ENCODE results near the gene TRAPPC5. TPM values are rescaled to one million over a fixed set of nuclear protein-coding genes. Genes with fewer than 3 reads are reported as not detected.

TRAPPC5 gene
- 26.3 and 38.8 TPM in 2 replicates for total RNA-seq (ENCODE audit: low replicate concordance)

GRCh38 chr19:7680606-7681339, at the start of gene TRAPPC5:
TSS of gene TRAPPC5 (plus strand) at chr19:7680833. CDS start at chr19:7682254, 1,421 bp downstream.
- peak; percentile 51 for TF ChIP-seq CTCF (IDR thresholded peaks at IDR 0.05; ENCODE audit: insufficient read depth, low read length)
- peak; percentile 73 for DNase-seq (ENCODE audit: low read depth)

GRCh38 chr19:7631577-7631976, 49.1 kb upstream of the TRAPPC5 start:
- no peak for DNase-seq (ENCODE audit: low read depth)
- no peak for TF ChIP-seq CTCF (IDR thresholded peaks at IDR 0.05; ENCODE audit: insufficient read depth, low read length)
- no peak overlapping the region for H3K4me3 ChIP-seq (ENCODE audit: low read depth, low read length)

More at GRCh38 chr19:7680606-7681339, at the start of gene TRAPPC5:
- H3K4me3 ChIP-seq (ENCODE audit: low read depth, low read length), result peak within 1 kb of the TSS; percentile 89

DNA sequence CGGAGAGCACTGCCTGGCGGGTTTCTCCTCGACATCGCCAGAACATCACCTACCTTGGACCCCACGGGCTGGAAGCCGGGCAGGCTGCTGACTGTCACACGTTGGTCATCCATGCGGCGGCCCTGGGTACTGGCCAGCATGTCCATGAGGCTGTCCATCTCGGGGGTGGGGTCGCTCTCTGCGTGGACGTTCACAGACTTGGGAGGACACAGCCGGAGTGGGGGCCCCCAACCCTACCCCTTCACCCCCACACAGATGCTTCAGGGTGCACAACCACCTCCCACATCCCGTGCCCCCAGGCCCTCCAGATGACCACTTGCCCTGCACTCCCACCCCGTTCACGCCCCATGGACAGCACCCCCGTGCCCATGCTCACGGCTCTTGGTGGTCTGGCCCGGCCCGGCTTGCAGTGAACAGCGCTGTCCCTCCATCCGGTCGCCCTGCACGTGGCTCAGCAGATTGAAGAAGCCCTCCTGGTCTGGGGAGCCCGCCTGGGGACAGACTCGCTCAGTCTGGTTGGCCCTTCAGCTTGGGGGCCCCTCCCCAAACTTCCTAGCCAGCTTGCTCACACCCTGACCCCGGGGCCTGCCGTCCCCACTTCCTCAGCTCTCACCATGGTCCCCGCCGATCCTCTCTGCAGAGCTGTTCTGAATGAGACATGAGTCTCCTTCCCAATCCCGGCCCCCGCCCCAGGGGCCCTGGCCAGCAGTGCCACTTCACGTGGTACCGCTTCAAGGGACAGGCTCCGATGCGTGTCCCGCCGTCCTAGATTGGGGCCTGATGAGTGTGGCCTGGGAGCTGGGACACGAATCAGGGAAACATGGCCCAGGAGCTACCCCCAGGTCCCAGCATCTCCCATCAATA, 48.1 kb upstream of the TRAPPC5 start:
- no peak for TF ChIP-seq CTCF (IDR thresholded peaks at IDR 0.05; ENCODE audit: insufficient read depth, low read length)
- DNase-seq (ENCODE audit: low read depth), result no peak
- H3K4me3 ChIP-seq (ENCODE audit: low read depth, low read length), result no peak overlapping the region

DNA sequence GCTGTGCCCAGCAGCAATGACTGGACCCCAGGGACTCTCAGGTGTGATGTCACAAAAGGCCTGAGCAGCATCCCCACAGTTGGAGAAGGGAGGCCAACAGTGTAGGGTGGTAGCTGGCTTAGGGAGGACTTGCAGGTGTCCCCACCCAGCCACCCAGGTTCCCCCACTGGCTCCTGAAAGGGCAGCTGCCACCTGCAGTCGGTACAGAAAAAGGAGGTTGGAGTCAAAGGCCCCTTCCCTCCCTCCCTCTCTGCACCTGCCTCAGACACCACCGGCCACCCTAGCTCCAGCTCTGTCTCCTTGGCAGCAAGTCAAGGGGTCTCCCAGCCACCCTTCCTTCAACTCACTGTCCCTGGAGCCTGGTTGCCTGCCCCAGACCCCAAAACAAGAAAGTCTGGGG, 46.9 kb upstream of the TRAPPC5 start, which contains the start of gene PCP2:
PCP2 (minus strand) TSS at position 22 of the 400 bp plus-strand sequence. CDS start 262 bp downstream, outside the sequence.
- no peak for TF ChIP-seq CTCF (IDR thresholded peaks at IDR 0.05; ENCODE audit: insufficient read depth, low read length)
- H3K4me3 ChIP-seq (ENCODE audit: low read depth, low read length), result no peak within 1 kb of the TSS
- DNase-seq (ENCODE audit: low read depth), result no peak

DNA sequence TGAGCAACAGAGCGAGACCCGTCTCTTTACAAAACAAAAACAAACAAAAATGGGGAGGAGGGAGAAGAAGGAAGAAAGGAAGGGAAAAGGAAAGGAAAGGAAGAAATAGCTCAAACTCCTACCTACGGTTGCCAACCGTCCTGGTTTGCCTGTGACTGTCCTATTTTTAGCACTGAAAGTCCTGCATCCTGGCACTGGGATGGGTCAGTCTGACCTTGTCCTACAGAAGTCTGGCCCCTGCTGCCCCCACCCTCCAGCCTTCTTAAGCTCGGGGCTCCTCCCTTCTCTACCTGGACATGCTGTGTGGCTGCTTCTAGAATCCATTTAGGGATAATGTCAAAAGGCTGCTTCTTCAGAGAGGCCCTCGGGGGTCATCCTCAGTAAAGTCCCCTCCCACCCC, 45.0 kb upstream of the TRAPPC5 start:
- H3K4me3 ChIP-seq (ENCODE audit: low read depth, low read length), result no peak overlapping the region
- DNase-seq (ENCODE audit: low read depth), result no peak
- TF ChIP-seq CTCF (IDR thresholded peaks at IDR 0.05; ENCODE audit: insufficient read depth, low read length), result no peak

- H3K4me3 ChIP-seq (ENCODE audit: low read depth, low read length), result no peak overlapping the region
- no peak for DNase-seq (ENCODE audit: low read depth)
- no peak for TF ChIP-seq CTCF (IDR thresholded peaks at IDR 0.05; ENCODE audit: insufficient read depth, low read length)
Observed at GRCh38 chr19:7636317-7636690, 44.3 kb upstream of the TRAPPC5 start.
